Hindlimb muscle (tissue), 1 donor: ENCODE data around the gene OR10D3. TPM values are rescaled to one million over a fixed set of nuclear protein-coding genes. Genes with fewer than 3 reads are reported as not detected.
"Not testable (repeated sequence)": the region's sequence is repeated elsewhere in the genome, so short reads cannot be mapped to it uniquely, and the experiment has no call there.

ENCODE experiments used
- DNase-seq: peaks from one replicate; pipeline ENCODE4 v3.0.0-alpha.2; 2013
- polyA plus RNA-seq: library from polyadenylated mRNA; unstranded; fragments of 120-200 nt; gene quantifications from one replicate; pipeline ENCODE4 v1.2.1, GENCODE V29; 2013; ENCODE audit not compliant: insufficient read length

The OR10D3 gene
- polyA plus RNA-seq, 1 donor = not detected

- DNase-seq = peak; percentile 36
Observed at GRCh38 chr11:124194293-124195188, 11.4 kb downstream of the OR10D3 start.

DNA sequence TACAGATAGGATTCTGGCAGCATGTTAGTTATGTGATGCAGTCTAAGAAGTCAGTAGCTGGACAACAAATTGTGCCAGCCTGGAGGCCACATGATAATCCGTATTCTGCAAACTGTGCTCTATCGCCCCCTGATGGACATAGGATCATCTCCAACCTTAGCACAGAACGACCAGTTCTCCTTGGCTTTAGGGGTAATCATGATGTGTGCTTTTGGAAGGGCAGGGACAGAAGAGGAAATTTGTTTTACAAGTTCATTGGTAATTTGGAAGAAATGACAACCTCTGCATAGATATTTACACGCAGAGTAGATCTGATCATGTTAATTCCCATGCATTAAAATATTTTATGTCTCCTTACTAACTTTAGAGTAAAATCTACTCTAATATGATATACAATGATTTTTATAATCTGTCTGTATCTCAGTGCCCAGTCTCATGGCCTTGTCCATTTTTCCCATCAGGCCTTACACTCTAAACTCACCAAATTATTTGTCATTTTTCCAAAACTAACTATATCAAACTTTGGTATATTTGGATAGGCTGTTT is 12.1 kb downstream of the OR10D3 start:
- peak; percentile 33 for DNase-seq

DNA sequence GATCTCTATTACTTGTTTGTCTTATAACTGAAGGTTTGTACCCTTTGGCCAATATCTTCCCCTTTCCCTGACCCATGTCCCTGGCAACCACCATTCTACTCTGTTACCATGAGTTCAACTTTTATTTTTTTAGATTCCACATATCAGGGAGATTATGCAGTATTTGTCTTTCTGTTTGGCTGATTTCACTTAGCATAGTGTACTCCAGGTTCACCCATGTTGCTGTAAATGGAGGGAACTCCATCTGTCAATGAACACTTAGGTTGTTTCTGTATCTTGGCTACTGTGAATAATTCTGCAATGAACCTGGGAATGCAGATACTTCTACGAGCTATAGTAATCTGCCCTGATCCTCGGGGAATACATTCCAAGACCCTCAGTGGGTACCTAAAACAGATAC is 14.9 kb downstream of the OR10D3 start:
- no peak for DNase-seq

- no peak for DNase-seq
Observed at GRCh38 chr11:124198897-124199296, 15.8 kb downstream of the OR10D3 start.

GRCh38 chr11:124199702-124200101 is 16.6 kb downstream of the OR10D3 start:
- DNase-seq = no peak

- DNase-seq = no peak
Observed at GRCh38 chr11:124200671-124201070, 17.5 kb downstream of the OR10D3 start.

DNA sequence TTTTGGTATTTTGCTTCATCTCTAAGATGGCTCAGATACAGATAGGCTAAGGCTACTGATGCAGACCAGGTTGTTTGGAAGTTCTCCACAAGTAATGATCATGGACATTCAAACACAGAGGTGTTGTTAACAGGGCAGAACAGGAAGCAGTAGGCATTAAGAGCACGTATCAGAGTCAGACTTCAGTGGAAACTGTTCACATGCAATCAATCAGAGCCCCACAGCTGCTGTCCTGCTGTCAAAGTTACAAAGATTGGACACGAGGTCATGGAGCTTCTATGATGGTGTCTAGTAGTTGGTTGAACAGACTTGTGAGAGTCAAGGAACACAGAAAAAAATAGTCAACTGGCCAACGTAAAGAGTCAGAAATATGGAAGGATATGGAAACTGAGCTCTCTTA is 19.8 kb downstream of the OR10D3 start:
- DNase-seq = no peak

GRCh38 chr11:124204008-124204407 is 20.9 kb downstream of the OR10D3 start:
- DNase-seq = no peak

GRCh38 chr11:124207102-124207792 is 24.1 kb downstream of the OR10D3 start:
- DNase-seq = no peak

DNA sequence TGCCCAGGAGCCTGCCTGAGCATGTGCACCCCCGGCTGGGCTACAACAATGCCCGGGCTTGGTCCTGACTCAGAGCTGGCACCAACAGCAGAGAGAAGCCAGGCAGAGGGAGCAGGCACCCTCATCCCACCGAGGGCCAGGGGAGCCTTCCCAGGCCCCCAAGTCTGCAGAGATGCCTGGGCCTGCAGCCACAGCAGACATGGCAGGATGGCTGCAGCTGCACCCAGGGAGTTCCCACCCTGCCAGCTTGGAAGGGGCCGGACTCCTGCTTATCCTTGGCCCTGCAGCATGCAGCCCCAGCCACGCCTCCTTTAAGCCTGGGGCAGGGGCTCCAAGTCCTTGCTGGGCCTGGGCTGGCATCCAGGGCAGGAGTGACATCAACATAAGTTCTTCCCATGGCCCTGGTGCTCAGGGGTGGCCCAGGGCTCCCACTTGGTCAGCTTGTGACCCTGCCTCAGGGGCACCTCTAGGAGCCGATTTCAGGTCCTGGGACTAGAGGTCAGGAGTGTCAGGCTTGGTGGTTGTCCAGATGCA is 26.7 kb downstream of the OR10D3 start:
- no peak for DNase-seq

- no peak for DNase-seq
Observed at GRCh38 chr11:124210421-124210820, 27.3 kb downstream of the OR10D3 start.

GRCh38 chr11:124211321-124211720 is 28.2 kb downstream of the OR10D3 start:
- no peak for DNase-seq

GRCh38 chr11:124214027-124214426 is 30.9 kb downstream of the OR10D3 start:
- no peak for DNase-seq

DNA sequence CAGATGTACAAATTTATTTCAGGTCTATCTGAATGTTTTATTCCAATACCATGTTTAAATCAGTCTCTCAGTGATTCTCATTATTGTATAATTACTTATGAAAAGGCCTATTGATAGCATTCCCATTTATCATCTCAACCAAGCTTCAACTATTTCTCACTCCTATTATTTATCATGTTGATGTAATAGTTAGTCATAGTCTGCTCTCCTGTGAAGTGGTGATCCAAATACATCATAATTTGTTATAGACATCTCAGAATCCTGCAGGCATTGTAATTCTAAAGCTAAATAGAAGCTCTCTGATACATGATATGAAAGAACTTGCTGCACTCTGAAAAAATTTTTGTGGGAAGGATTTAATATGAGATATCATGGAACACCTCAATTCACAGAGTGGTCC is 36.0 kb downstream of the OR10D3 start:
- DNase-seq = no peak

GRCh38 chr11:124222407-124222806 is 39.3 kb downstream of the OR10D3 start:
- DNase-seq = no peak

GRCh38 chr11:124224618-124225423 is 41.7 kb downstream of the OR10D3 start:
- DNase-seq = not testable (repeated sequence)

GRCh38 chr11:124225471-124225870 is 42.3 kb downstream of the OR10D3 start:
- no peak for DNase-seq

DNA sequence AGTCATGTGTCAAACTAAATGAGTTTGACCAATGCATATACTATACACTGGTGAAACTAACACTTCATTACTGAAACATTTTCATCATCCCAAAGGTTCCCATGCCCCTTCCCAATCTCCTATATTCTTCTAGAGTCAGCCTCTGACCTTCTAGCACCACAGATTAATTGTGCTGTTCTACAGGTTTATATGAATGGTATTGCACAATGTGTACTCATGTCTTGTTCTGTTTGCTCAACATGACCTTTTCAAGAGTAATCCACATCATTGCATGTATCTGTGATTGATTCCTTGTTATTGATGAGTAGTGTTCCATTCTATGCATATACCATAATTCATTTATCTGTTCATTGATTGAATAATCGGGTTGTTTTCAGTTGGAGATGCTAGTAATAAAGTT is 50.2 kb downstream of the OR10D3 start:
- no peak for DNase-seq
